IMR-90 (cell line): Measurements from ENCODE around the gene SLC22A2. TPM values are rescaled to one million over a fixed set of nuclear protein-coding genes. Genes with fewer than 3 reads are reported as not detected.
"Not testable (repeated sequence)": the region's sequence is repeated elsewhere in the genome, so short reads cannot be mapped to it uniquely, and the experiment has no call there.

Experiments
- ATAC-seq: fragments of 200-7000 bp; cut with Tn5 transposase; 2 replicates; pipeline ENCODE4 v1.9.1; 2020; ENCODE audit warnings: low read depth, mild to moderate bottlenecking, moderate library complexity
- BruUV-seq: library from RNA; stranded (reverse); fragments of 400-500 nt; replicated peaks from 2 replicates; lab custom pipeline; 2021; lab: Mats Ljungman, UMichigan
- CTCF ChIA-PET: fragments of 300-600 bp; formaldehyde crosslinking; extraction: SDS; loops from one replicate; lab custom pipeline; 2021; ENCODE audit warnings: antibody characterized with exemption; lab: Yijun Ruan, JAX
- POLR2A ChIA-PET: fragments of 300-600 bp; sonication (Branson Sonifier 250); formaldehyde crosslinking; loops from one replicate; lab custom pipeline; 2022; ENCODE audit warnings: antibody characterized with exemption; ENCODE audit not compliant: unreplicated experiment; lab: Charles Lee
- DNase-seq: peaks from one replicate; pipeline ENCODE4 v3.0.0; 2013
- H2AFZ ChIP-seq: replicated peaks from 2 replicates; pipeline ENCODE3; 2013; ENCODE audit warnings: low read length, mild to moderate bottlenecking; ENCODE audit not compliant: poor library complexity
- H2AK5ac ChIP-seq: 2 replicates; pipeline ENCODE4 v1.6.1; 2013; ENCODE audit warnings: low read depth, low read length, inconsistent platforms
- H2AK9ac ChIP-seq: replicated peaks from 2 replicates; pipeline ENCODE3; 2013; ENCODE audit warnings: mild to moderate bottlenecking, low read depth, low read length, moderate library complexity; ENCODE audit not compliant: poor library complexity
- H2BK120ac ChIP-seq: 2 replicates; pipeline ENCODE4 v1.6.1; 2013; ENCODE audit warnings: low read depth, low read length, inconsistent platforms
- H2BK15ac ChIP-seq: 3 replicates; pipeline ENCODE4 v1.6.1; 2013; ENCODE audit warnings: low read depth, low read length, inconsistent platforms
- H2BK20ac ChIP-seq: 2 replicates; pipeline ENCODE4 v1.6.1; 2013; ENCODE audit warnings: low read depth, mild to moderate bottlenecking, inconsistent platforms, low read length, moderate library complexity
- H2BK5ac ChIP-seq: 2 replicates; pipeline ENCODE4 v1.6.1; 2013; ENCODE audit warnings: mild to moderate bottlenecking, low read depth, low read length, inconsistent platforms; ENCODE audit not compliant: poor library complexity, severe bottlenecking
- H3K14ac ChIP-seq: replicated peaks from 2 replicates; pipeline ENCODE4 v1.6.1; 2013; ENCODE audit warnings: low read depth, low read length, inconsistent platforms
- H3K18ac ChIP-seq: 2 replicates; pipeline ENCODE4 v1.6.1; 2013; ENCODE audit warnings: low read depth, low read length, control low read depth
- H3K23ac ChIP-seq: 2 replicates; pipeline ENCODE4 v1.6.1; 2013; ENCODE audit warnings: low read depth, low read length, inconsistent platforms
- H3K27ac ChIP-seq: 2 replicates; pipeline ENCODE4 v1.5.1; 2013; ENCODE audit warnings: mild to moderate bottlenecking, control low read depth, low read length; ENCODE audit not compliant: insufficient read depth
- H3K27me3 ChIP-seq: 2 replicates; pipeline ENCODE4 v1.6.1; 2013; ENCODE audit warnings: low read length; ENCODE audit not compliant: control insufficient read depth, insufficient read depth
- H3K36me3 ChIP-seq: 2 replicates; pipeline ENCODE4 v1.6.1; 2013; ENCODE audit warnings: low read length, mixed read lengths; ENCODE audit not compliant: control insufficient read depth, insufficient read depth
- H3K4ac ChIP-seq: 2 replicates; pipeline ENCODE4 v1.6.1; 2013; ENCODE audit warnings: low read depth, low read length, inconsistent platforms
- H3K4me1 ChIP-seq: 2 replicates; pipeline ENCODE4 v1.6.1; 2013; ENCODE audit warnings: low read length, mixed read lengths; ENCODE audit not compliant: control insufficient read depth, insufficient read depth
- H3K4me2 ChIP-seq: 2 replicates; pipeline ENCODE4 v1.6.1; 2013; ENCODE audit warnings: low read depth, mild to moderate bottlenecking, control low read depth, low read length, moderate library complexity
- H3K4me3 ChIP-seq: 2 replicates; pipeline ENCODE4 v1.5.1; 2013; ENCODE audit warnings: low read depth, mild to moderate bottlenecking, control low read depth, low read length, moderate library complexity; ENCODE audit not compliant: insufficient read depth
- H3K56ac ChIP-seq: 2 replicates; pipeline ENCODE4 v1.6.1; 2013; ENCODE audit warnings: low read length, inconsistent platforms; ENCODE audit not compliant: insufficient read depth; ENCODE audit errors: extremely low read depth
- H3K79me1 ChIP-seq, 2 experiments: 2 replicates each; pipeline ENCODE4 v1.6.1; 2013; ENCODE audit warnings: low read length in 2 of 2, inconsistent platforms in 1 of 2, low read depth in 1 of 2
- H3K9ac ChIP-seq: 2 replicates; pipeline ENCODE4 v1.6.1; 2013; ENCODE audit warnings: low read depth, low read length, control low read depth
- H3K9me1 ChIP-seq: 2 replicates; pipeline ENCODE4 v1.6.1; 2013; ENCODE audit warnings: low read length, inconsistent platforms; ENCODE audit not compliant: insufficient read depth
- H3K9me3 ChIP-seq: 2 replicates; pipeline ENCODE4 v1.6.1; 2013; ENCODE audit warnings: low read length; ENCODE audit not compliant: control insufficient read depth, insufficient read depth
- H4K20me1 ChIP-seq: 2 replicates; pipeline ENCODE4 v1.6.1; 2013; ENCODE audit warnings: low read length, inconsistent platforms; ENCODE audit not compliant: insufficient read depth
- H4K5ac ChIP-seq: 2 replicates; pipeline ENCODE4 v1.6.1; 2013; ENCODE audit warnings: mild to moderate bottlenecking, low read depth, low read length, control low read depth
- H4K8ac ChIP-seq, 2 experiments: 2 replicates each; pipeline ENCODE4 v1.6.1; 2013; ENCODE audit warnings: low read depth in 2 of 2, low read length in 2 of 2, control low read depth in 1 of 2, inconsistent platforms in 1 of 2
- H4K91ac ChIP-seq: 2 replicates; pipeline ENCODE4 v1.6.1; 2013; ENCODE audit warnings: low read depth, low read length, inconsistent platforms; ENCODE audit not compliant: insufficient read depth
- WGBS, 2 experiments: methylation state at CpG; one replicate each; pipeline versions ENCODE4 v1.1.5 to v1.1.7; 2013; ENCODE audit warnings: missing lambda C conversion rate in 2 of 2; ENCODE audit not compliant: insufficient read length in 1 of 2; ENCODE audit errors: extremely low coverage in 2 of 2; 5-methylcytosine and 5-hydroxymethylcytosine counted together
- dilution Hi-C: fragments of 300-500 bp; cut with HindIII; formaldehyde crosslinking; loops from one replicate; pipeline ENCODE4 v1.14.3; 2018; ENCODE audit warnings: low sequenced_read_pairs; ENCODE audit not compliant: unreplicated experiment
- in situ Hi-C: fragments of 300-500 bp; cut with MboI; formaldehyde crosslinking; loops from 3 replicates; pipeline ENCODE4 v1.14.3; 2019; ENCODE audit warnings: low sequenced_read_pairs, inconsistent platforms, mixed read lengths
- intact Hi-C: fragments of 100-400 bp; cut with micrococcal nuclease; formaldehyde crosslinking; loops from 2 replicates; pipeline ENCODE4 v1.10.0; 2022
- polyA plus RNA-seq, 3 experiments: library from polyadenylated mRNA; depleted of rRNA; stranded (reverse); fragments of >200 nt; gene quantifications; 2 replicates each; pipeline ENCODE4 v1.2.3, GENCODE V29; 2012; ENCODE audit warnings: low replicate concordance in 1 of 3
- total RNA-seq: library from RNA; depleted of rRNA; stranded (reverse); fragments of >200 nt; gene quantifications from 2 replicates; pipeline ENCODE4 v1.2.3, GENCODE V29; 2012

Gene SLC22A2
- total and polyA plus RNA-seq, 2 of the 4 experiments (the other 2 are of a cell fraction): not detected

DNA sequence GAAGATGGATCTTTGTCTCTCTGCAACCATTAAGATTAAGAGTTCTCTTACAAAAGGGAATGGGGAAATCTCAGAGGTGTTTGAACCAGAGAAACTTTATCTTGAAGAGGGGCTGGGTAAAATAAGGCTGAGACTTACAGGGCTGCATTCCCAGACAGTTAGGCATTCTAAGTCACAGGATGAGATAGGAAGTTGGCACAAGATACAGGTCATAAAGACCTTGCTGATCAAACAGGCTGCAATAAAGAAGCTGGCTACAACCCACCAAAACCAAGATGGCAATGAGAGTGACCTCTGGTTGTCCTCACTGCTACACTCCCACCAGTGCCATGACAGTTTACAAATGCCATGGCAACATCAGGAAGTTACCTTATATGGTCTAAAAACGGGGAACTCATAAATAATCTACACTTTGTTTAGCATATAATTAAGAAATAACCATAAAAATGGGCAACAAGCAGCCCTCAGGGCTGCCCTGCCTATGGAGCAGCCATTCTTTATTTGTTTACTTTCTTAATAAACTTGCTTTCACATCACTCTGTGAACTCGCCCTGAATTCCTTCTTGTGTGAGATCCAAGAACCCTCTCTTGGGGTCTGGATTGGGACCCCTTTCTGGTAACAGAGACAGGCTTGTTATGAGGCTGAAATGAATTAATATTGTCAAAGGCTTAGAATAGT lies 20.9 kb downstream of the SLC22A2 start:
- no CpG with 5 or more reads among the region's 2 CpGs for WGBS, 2 experiments
- H3K4me3 ChIP-seq, in situ Hi-C loops: not testable (repeated sequence)

DNA sequence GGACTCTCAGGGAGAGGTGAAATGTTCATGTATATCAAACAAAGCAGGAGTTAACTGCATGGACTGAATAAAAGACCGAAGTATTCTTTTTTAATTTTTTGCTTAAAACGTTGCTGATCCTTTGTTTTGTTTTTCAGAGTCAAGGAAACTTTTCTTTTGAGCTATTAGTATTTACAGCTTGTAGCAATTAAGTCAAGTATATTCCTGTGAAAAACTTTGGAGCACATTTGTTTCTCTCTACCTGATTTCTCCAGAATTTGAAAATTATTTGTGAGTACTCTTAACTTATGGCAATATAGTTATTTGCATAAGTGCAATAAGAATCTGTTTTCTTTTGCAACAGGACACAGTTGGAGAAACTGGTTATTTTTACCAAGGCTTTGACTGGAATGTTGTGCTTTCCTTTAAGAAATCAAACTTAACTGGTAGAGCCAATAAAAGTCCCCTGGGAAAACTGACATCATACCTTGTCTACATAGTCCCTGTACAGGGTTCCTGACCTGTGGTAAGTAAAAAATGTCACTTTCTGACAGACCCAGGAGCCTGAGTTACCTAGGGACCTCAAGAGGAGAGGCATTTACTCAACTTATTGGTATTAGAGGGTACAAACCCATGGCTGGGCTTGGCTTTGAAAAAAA lies 22.3 kb downstream of the SLC22A2 start:
- DNase-seq, H4K91ac ChIP-seq, H2AK9ac ChIP-seq, dilution Hi-C loops, H2AK5ac ChIP-seq, H3K27me3 ChIP-seq, in situ Hi-C loops, H3K18ac ChIP-seq, CTCF ChIA-PET, H3K4ac ChIP-seq, H4K8ac ChIP-seq, intact Hi-C loops, H3K9ac ChIP-seq, H3K36me3 ChIP-seq, H2BK20ac ChIP-seq, POLR2A ChIA-PET, H3K79me1 ChIP-seq, H3K4me2 ChIP-seq, H3K4me3 ChIP-seq, H3K56ac ChIP-seq, H2BK5ac ChIP-seq, ATAC-seq, BruUV-seq, H3K9me3 ChIP-seq, H4K5ac ChIP-seq, H3K23ac ChIP-seq, H2BK15ac ChIP-seq, H3K27ac ChIP-seq, H2AFZ ChIP-seq, H3K9me1 ChIP-seq, H2BK120ac ChIP-seq, H3K4me1 ChIP-seq, H3K14ac ChIP-seq, H4K20me1 ChIP-seq: not testable (repeated sequence)
- WGBS, 2 experiments: no CpG with 5 or more reads among the region's 2 CpGs

More for the DNA sequence above, 20.9 kb downstream of the SLC22A2 start:
- H3K4me2 ChIP-seq, H3K56ac ChIP-seq, H3K4me1 ChIP-seq, H3K27ac ChIP-seq, intact Hi-C loops, H3K23ac ChIP-seq, H3K14ac ChIP-seq, CTCF ChIA-PET, H2BK20ac ChIP-seq, H3K9me3 ChIP-seq, H2BK5ac ChIP-seq, H2AK5ac ChIP-seq, H2BK120ac ChIP-seq, H3K79me1 ChIP-seq, H4K5ac ChIP-seq, H2BK15ac ChIP-seq, H3K9me1 ChIP-seq, BruUV-seq, H3K4ac ChIP-seq, dilution Hi-C loops, H3K9ac ChIP-seq, H4K20me1 ChIP-seq, POLR2A ChIA-PET, DNase-seq, H2AK9ac ChIP-seq, H4K8ac ChIP-seq, H3K36me3 ChIP-seq, H3K27me3 ChIP-seq, H2AFZ ChIP-seq, H4K91ac ChIP-seq, ATAC-seq, H3K18ac ChIP-seq: not testable (repeated sequence)
